ENCODE results near the gene PRKAR2A. TPM values are rescaled to one million over a fixed set of nuclear protein-coding genes. Genes with fewer than 3 reads are reported as not detected.

Gene PRKAR2A
- total RNA-seq, 2 experiments from 2014 or later, result 47.4 to 48.3 TPM

GRCh38 chr3:48877671-48878070 is 30.0 kb upstream of the PRKAR2A start:
- TF ChIP-seq, protein P1, sequence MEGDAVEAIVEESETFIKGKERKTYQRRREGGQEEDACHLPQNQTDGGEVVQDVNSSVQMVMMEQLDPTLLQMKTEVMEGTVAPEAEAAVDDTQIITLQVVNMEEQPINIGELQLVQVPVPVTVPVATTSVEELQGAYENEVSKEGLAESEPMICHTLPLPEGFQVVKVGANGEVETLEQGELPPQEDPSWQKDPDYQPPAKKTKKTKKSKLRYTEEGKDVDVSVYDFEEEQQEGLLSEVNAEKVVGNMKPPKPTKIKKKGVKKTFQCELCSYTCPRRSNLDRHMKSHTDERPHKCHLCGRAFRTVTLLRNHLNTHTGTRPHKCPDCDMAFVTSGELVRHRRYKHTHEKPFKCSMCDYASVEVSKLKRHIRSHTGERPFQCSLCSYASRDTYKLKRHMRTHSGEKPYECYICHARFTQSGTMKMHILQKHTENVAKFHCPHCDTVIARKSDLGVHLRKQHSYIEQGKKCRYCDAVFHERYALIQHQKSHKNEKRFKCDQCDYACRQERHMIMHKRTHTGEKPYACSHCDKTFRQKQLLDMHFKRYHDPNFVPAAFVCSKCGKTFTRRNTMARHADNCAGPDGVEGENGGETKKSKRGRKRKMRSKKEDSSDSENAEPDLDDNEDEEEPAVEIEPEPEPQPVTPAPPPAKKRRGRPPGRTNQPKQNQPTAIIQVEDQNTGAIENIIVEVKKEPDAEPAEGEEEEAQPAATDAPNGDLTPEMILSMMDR (IDR thresholded peaks at IDR 0.05), result no peak
- H3K27ac Mint-ChIP-seq, result no peak overlapping the region
- H3K9me3 ChIP-seq (ENCODE audit: control insufficient read depth in 1 of 2, insufficient read depth in 1 of 2, low read length in 2 of 2), result no peaks in the 10 kb centered on the region
- peaks cover 59% of the 10 kb centered on the region for H3K36me3 Mint-ChIP-seq (ENCODE audit: low read depth)
- no peaks in the 10 kb centered on the region for H3K9me3 Mint-ChIP-seq
- no peak overlapping the region for H3K4me3 ChIP-seq (ENCODE audit: low read length)
- no peak for ATAC-seq (ENCODE audit: poor library complexity)
- no peaks in the 10 kb centered on the region for H3K27me3 ChIP-seq (ENCODE audit: control insufficient read depth in 1 of 2, insufficient read depth in 2 of 2, low read length in 2 of 2)
- H3K36me3 ChIP-seq (ENCODE audit: insufficient read depth, low read length), result peaks cover 39% of the 10 kb centered on the region
- no peak overlapping the region for H3K4me3 Mint-ChIP-seq
- no peaks in the 10 kb centered on the region for H3K27me3 Mint-ChIP-seq
- no peaks in the 10 kb centered on the region for H3K4me1 Mint-ChIP-seq (ENCODE audit: low read depth)
- POLR2A ChIA-PET, result no interaction called here
- intact Hi-C loops (cut with DNase I, micrococcal nuclease), result no loop called here
- no peaks in the 10 kb centered on the region for H3K4me1 ChIP-seq (ENCODE audit: insufficient read depth, low read length)
- H3K27ac ChIP-seq (ENCODE audit: low read depth in 1 of 2, low read length in 2 of 2), result no peak overlapping the region
- CTCF ChIA-PET, result no interaction called here
- no peak for DNase-seq

DNA sequence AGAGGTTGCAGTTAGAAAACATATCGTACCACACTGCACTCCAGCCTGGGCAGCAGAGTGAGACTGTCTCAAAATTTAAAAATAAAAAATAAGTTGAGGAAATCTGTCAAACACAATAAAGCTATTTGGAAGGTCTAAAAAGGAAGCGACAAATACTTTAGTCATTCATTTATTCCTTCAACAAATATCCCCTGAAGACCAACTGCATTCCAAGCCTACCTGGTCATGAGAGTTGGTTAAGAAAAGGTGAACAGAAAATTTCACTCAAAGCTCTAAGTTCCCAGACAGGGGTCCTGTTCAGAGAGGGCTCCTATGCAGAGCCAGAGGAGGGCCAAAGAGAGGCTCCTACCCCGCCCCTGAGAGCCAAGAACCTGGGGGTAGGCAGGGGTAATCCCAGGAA is 15.4 kb upstream of the PRKAR2A start:
- intact Hi-C loops (cut with DNase I, micrococcal nuclease), result no loop called here
- no peaks in the 10 kb centered on the region for H3K4me1 Mint-ChIP-seq (ENCODE audit: low read depth)
- ATAC-seq (ENCODE audit: poor library complexity) (no peak), DNase-seq (no peak)
- no peak overlapping the region for H3K27ac Mint-ChIP-seq
- TF ChIP-seq, protein P1 (IDR thresholded peaks at IDR 0.05), result no peak
- Histone ChIP-seq H3K4me3 (ENCODE audit: low read length) (no peak overlapping the region), H3K4me1 (ENCODE audit: insufficient read depth, low read length) (no peaks in the 10 kb centered on the region), H3K9me3 (ENCODE audit: control insufficient read depth in 1 of 2, insufficient read depth in 1 of 2, low read length in 2 of 2) (no peaks in the 10 kb centered on the region), H3K36me3 (ENCODE audit: insufficient read depth, low read length) (peaks cover 28% of the 10 kb centered on the region), H3K27me3 (ENCODE audit: control insufficient read depth in 1 of 2, insufficient read depth in 2 of 2, low read length in 2 of 2) (no peaks in the 10 kb centered on the region), H3K27ac (ENCODE audit: low read depth in 1 of 2, low read length in 2 of 2) (no peak overlapping the region)
- no peak overlapping the region for H3K4me3 Mint-ChIP-seq
- no peaks in the 10 kb centered on the region for H3K9me3 Mint-ChIP-seq
- no peaks in the 10 kb centered on the region for H3K27me3 Mint-ChIP-seq
- ChIA-PET CTCF (interaction anchor here (0.5 kb wide), 1 partner anchor 51 kb away, joined by 4 read pairs; no protein-coding TSS in a partner anchor), POLR2A (no interaction called here)
- peaks cover 32% of the 10 kb centered on the region for H3K36me3 Mint-ChIP-seq (ENCODE audit: low read depth)

DNA sequence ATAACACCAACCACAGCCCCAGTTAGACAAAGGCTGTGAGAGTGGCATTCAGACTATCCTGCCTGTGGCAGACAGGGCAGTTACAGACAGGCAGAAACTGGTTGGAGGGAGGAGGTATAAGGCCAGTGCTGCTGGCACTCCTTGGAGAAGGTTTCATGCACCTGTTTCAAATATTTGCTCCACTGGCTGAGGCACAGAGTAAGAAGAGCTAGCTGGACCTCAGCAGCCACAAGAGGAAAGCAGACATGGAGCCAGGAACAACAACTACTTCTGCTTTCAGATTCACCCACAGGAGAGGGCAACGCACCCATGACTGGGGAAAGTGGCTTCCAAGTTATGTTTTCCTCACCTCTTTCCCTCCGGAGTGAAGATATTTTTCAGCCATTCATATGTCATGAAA is 11.5 kb upstream of the PRKAR2A start:
- Mint-ChIP-seq H3K9me3 (no peaks in the 10 kb centered on the region), H3K27me3 (no peaks in the 10 kb centered on the region), H3K36me3 (ENCODE audit: low read depth) (peaks cover 44% of the 10 kb centered on the region), H3K4me1 (ENCODE audit: low read depth) (no peaks in the 10 kb centered on the region), H3K27ac (no peak overlapping the region), H3K4me3 (no peak overlapping the region)
- H3K4me3 ChIP-seq (ENCODE audit: low read length), result no peak overlapping the region
- DNase-seq, result no peak
- ChIA-PET POLR2A (interaction anchor here (0.6 kb wide), 1 partner anchor 585 kb away, joined by 4 read pairs; no protein-coding TSS in a partner anchor), CTCF (no interaction called here)
- peaks cover 45% of the 10 kb centered on the region for H3K36me3 ChIP-seq (ENCODE audit: insufficient read depth, low read length)
- no peak for ATAC-seq (ENCODE audit: poor library complexity)
- H3K27ac ChIP-seq (ENCODE audit: low read depth in 1 of 2, low read length in 2 of 2), result no peak overlapping the region
- TF ChIP-seq, protein P1 (IDR thresholded peaks at IDR 0.05), result no peak
- no peaks in the 10 kb centered on the region for H3K4me1 ChIP-seq (ENCODE audit: insufficient read depth, low read length)
- no peaks in the 10 kb centered on the region for H3K9me3 ChIP-seq (ENCODE audit: control insufficient read depth in 1 of 2, insufficient read depth in 1 of 2, low read length in 2 of 2)
- intact Hi-C loops (cut with DNase I, micrococcal nuclease), result no loop called here
- no peaks in the 10 kb centered on the region for H3K27me3 ChIP-seq (ENCODE audit: control insufficient read depth in 1 of 2, insufficient read depth in 2 of 2, low read length in 2 of 2)
